Esophagus squamous epithelium (tissue), 5 donors: ENCODE measurements around the gene TBC1D14. TPM values are rescaled to one million over a fixed set of nuclear protein-coding genes. Genes with fewer than 3 reads are reported as not detected.

Source experiments
- DNase-seq: peaks from one replicate; lab custom pipeline; 2025; lab: John Stamatoyannopoulos, UW
- H3K27ac ChIP-seq, 4 donors: fragments of 200-600 bp; sonication (generic); one replicate each; pipeline ENCODE4 v1.5.1; 2016 to 2019; ENCODE audit warnings: mild to moderate bottlenecking in 1 of 4
- H3K27me3 ChIP-seq, 4 donors: fragments of 200-600 bp; sonication (generic); 1 replicate in 3 of 4; 2 replicates in 1 of 4; pipeline versions ENCODE4 v1.5.1 to v1.6.0; 2017 to 2021; ENCODE audit warnings: antibody characterized with exemption in 1 of 4
- H3K36me3 ChIP-seq, 3 donors: fragments of 200-600 bp; sonication (generic); one replicate each; pipeline ENCODE4 v1.5.1; 2016 to 2019
- H3K4me1 ChIP-seq, 3 donors: fragments of 200-600 bp; sonication (generic); one replicate each; pipeline ENCODE4 v1.5.1; 2017 to 2019
- H3K4me3 ChIP-seq, 4 donors: fragments of 200-600 bp; sonication (generic); 1 replicate in 3 of 4; 2 replicates in 1 of 4; pipeline ENCODE4 v1.5.1; 2016 to 2019; ENCODE audit warnings: mild to moderate bottlenecking in 2 of 4, moderate library complexity in 1 of 4
- H3K9me3 ChIP-seq, 3 donors: fragments of 200-600 bp; sonication (generic); one replicate each; pipeline ENCODE4 v1.5.1; 2016 to 2019
- CTCF ChIP-seq, 6 experiments: fragments of 450-650 bp in 4 of 6; fragments of 200-600 bp in 2 of 6; sonication (generic) in 2 of 6; IDR thresholded peaks; one replicate each; pipeline ENCODE4 v1.5.1; 2016 to 2019; ENCODE audit warnings: antibody characterized with exemption in 6 of 6, mild to moderate bottlenecking in 4 of 6, moderate library complexity in 4 of 6
- POLR2A ChIP-seq, 4 donors: fragments of 450-650 bp; IDR thresholded peaks; one replicate each; pipeline ENCODE4 v1.6.1; 2017; ENCODE audit warnings: antibody characterized with exemption in 4 of 4, mild to moderate bottlenecking in 4 of 4, moderate library complexity in 3 of 4
- WGBS, 2 donors: methylation state at CpG; one replicate each; pipeline ENCODE4 v1.1.5; 2018; 5-methylcytosine and 5-hydroxymethylcytosine counted together
- intact Hi-C: fragments of 100-400 bp; cut with DNase I; formaldehyde crosslinking; loops from one replicate; pipeline ENCODE4 v1.15.0; 2022
- total RNA-seq, 4 donors: library from RNA; depleted of rRNA; stranded (reverse); fragments of >200 nt; gene quantifications; one replicate each; pipeline ENCODE4 v1.1.0, GENCODE V29; 2016
- donor health status: DM: yes; HTN: yes; CAD: no.

The TBC1D14 gene
- total RNA-seq, 4 donors from 2014 or later = 28.2 to 50.4 (median 42.1) TPM

GRCh38 chr4:7021355-7021754, 111.7 kb downstream of the TBC1D14 start:
- no peak overlapping the region for H3K4me3 ChIP-seq
- TF ChIP-seq POLR2A (IDR thresholded peaks at IDR 0.05) (no peak), CTCF (IDR thresholded peaks at IDR 0.05) (no peak)
- peaks cover 35 to 99% (median 42%) of the 10 kb centered on the region in 3 donors for H3K36me3 ChIP-seq
- no peaks in the 10 kb centered on the region for H3K4me1 ChIP-seq
- no peak overlapping the region for H3K27ac ChIP-seq
- no peaks in the 10 kb centered on the region for H3K9me3 ChIP-seq
- no peaks in the 10 kb centered on the region for H3K27me3 ChIP-seq
- intact Hi-C loops = no loop called here
- WGBS, 2 donors = 71 to 77% methylated on average over 5 of the region's 5 CpGs
- no peak for DNase-seq

DNA sequence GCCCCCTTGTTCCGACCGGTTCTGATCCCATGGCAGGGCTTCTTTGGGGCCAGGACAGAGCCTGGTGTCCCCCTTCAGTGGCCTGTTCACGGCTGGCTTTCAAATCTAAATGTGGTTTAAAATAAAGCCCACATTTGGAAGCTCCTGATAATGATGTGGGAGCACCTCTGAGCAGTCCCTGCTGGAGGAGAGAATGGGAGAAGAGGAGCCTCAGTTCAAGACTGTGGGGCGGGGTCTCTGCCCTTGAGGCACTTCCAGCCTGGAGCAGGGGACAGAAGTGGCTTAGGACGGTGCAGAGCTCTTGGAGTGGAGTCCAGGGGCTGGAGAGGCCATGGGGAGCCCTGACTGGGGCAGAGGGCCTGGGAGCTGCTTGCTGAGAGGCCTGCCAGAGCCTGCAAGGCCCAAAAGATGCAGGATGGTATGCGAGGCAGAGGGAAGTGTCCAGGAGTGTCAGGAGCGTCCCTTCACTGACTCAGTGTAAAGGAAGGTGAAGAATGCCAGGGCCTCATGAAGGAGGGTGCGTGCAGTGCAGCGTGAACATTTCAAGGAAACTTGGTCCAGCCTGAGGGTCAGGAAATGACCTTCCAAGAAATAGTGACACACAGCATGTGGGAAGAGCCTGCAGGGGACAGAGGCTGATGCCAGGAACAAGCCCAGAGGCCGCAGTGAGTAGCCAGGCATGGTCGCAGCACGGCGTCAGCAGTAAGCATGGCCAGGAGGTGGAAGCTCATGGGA, 112.5 kb downstream of the TBC1D14 start:
- Histone ChIP-seq H3K36me3 (peaks cover 35 to 99% (median 43%) of the 10 kb centered on the region in 3 donors), H3K4me1 (no peaks in the 10 kb centered on the region)

DNA sequence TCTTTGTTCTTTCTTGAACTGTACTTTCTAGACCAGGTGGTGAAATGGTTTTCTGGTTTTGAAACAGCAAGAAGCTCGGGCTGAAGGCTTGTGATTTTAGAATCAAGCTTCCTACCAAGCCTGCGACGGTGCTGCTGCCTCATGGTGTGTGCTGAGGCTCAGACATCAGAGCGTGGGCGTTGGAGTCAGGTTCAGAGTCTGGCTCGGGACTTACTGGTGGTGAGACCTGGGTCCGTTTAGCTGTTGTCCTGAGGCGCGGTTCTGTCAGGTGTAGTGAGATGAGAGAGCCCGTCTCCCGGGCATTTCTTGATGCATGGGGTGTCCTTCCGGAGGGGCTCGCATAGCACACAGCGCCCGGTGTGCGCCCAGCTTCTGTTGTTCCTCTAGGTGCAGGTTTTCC, 113.9 kb downstream of the TBC1D14 start:
- Histone ChIP-seq H3K27ac (no peak overlapping the region), H3K9me3 (no peaks in the 10 kb centered on the region), H3K4me1 (no peaks in the 10 kb centered on the region), H3K4me3 (no peak overlapping the region), H3K36me3 (peaks cover 34 to 99% (median 35%) of the 10 kb centered on the region in 3 donors), H3K27me3 (no peaks in the 10 kb centered on the region)
- TF ChIP-seq CTCF (IDR thresholded peaks at IDR 0.05) (no peak), POLR2A (IDR thresholded peaks at IDR 0.05) (no peak)
- WGBS, 2 donors = 87 to 88% methylated on average over 10 to 16 of the region's 16 CpGs
- no peak for DNase-seq
- intact Hi-C loops = no loop called here

More for the DNA sequence above, 112.5 kb downstream of the TBC1D14 start:
- intact Hi-C loops = no loop called here
- Histone ChIP-seq H3K9me3 (no peaks in the 10 kb centered on the region), H3K27me3 (no peaks in the 10 kb centered on the region), H3K27ac (no peak overlapping the region), H3K4me3 (no peak overlapping the region)
- 78 to 83% methylated on average over 10 to 12 of the region's 13 CpGs for WGBS, 2 donors
- TF ChIP-seq CTCF (IDR thresholded peaks at IDR 0.05) = no peak
- TF ChIP-seq POLR2A (IDR thresholded peaks at IDR 0.05) = no peak
- no peak for DNase-seq

DNA sequence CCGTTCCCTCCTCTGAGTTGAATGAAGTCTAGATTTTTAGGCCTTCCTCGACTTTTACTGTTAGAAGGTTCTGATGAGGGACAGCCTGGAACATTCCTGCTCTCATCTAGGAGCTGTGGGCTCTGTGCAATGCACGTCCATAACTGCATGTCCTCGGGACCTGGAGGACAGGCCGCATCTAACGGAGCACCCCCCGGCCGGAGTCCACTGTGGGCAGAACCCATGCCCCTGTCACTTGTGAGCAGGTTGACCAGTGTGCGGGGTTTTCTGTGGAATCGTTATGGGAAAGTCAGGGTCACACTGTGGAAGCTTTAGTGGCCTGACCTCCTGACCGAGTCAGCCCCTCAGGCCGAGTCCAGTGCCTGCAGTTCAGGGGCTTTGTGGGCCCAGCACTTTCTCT, 114.3 kb downstream of the TBC1D14 start:
- no peaks in the 10 kb centered on the region for H3K4me1 ChIP-seq
- H3K36me3 ChIP-seq = peaks cover 33 to 99% (median 35%) of the 10 kb centered on the region in 3 donors
- TF ChIP-seq CTCF (IDR thresholded peaks at IDR 0.05) = no peak
- TF ChIP-seq POLR2A (IDR thresholded peaks at IDR 0.05) = no peak
- H3K27ac ChIP-seq = no peak overlapping the region
- DNase-seq = no peak
- H3K9me3 ChIP-seq = no peaks in the 10 kb centered on the region
- intact Hi-C loops = no loop called here
- H3K27me3 ChIP-seq = no peaks in the 10 kb centered on the region
- no peak overlapping the region for H3K4me3 ChIP-seq
- 87 to 100% methylated on average over 1 to 9 of the region's 12 CpGs for WGBS, 2 donors

- Histone ChIP-seq H3K27me3 (no peaks in the 10 kb centered on the region), H3K4me1 (no peaks in the 10 kb centered on the region), H3K36me3 (peaks cover 33 to 99% (median 35%) of the 10 kb centered on the region in 3 donors), H3K4me3 (no peak overlapping the region), H3K9me3 (no peaks in the 10 kb centered on the region), H3K27ac (no peak overlapping the region)
- no peak for TF ChIP-seq CTCF (IDR thresholded peaks at IDR 0.05)
- TF ChIP-seq POLR2A (IDR thresholded peaks at IDR 0.05) = no peak
- 87 to 95% methylated on average over 10 to 15 of the region's 19 CpGs for WGBS, 2 donors
- no peak for DNase-seq
- intact Hi-C loops = no loop called here
These were observed 114.8 kb downstream of the TBC1D14 start for GRCh38 chr4:7024336-7024890.
